Airway epithelial cell (primary cell): Measurements from ENCODE around the gene IGIP. TPM values are rescaled to one million over a fixed set of nuclear protein-coding genes. Genes with fewer than 3 reads are reported as not detected.

Experiments used
- total RNA-seq: library from RNA; depleted of rRNA; stranded (reverse); fragments of >200 nt; gene quantifications from 2 replicates; pipeline ENCODE4 v1.2.3, GENCODE V29; 2015

The IGIP gene
- total RNA-seq = 0.70 and 1.1 TPM in 2 replicates

GRCh38 chr5:140125637-140126036 is at the start of gene IGIP:
Gene IGIP, plus strand, starts transcription at chr5:140125937. Its CDS starts 2,540 bp downstream, at chr5:140128477.

GRCh38 chr5:140113699-140114263 is 12.0 kb upstream of the IGIP start, which contains the start of gene PURA:
Gene PURA, plus strand, starts transcription at chr5:140114109. Its CDS starts 73 bp downstream, at chr5:140114182.

GRCh38 chr5:140174465-140175366 is 49.0 kb downstream of the IGIP start, which contains the start of gene CYSTM1:
Gene CYSTM1, plus strand, starts transcription at chr5:140175188. Its CDS starts 19,278 bp downstream, at chr5:140194466.

Other genes starting within 250 kb of the IGIP start
- gene NRG2, start 82.6 kb upstream of the IGIP start, total RNA-seq = 0.05 TPM in 1 of 2 replicates, not detected in the other
- 5.2 and 6.1 TPM in 2 replicates for gene PURA, start 11.8 kb upstream of the IGIP start, total RNA-seq
- gene CYSTM1, start 49.3 kb downstream of the IGIP start, total RNA-seq = 19.0 and 27.5 TPM in 2 replicates
- 87.7 and 92.6 TPM in 2 replicates for gene PFDN1, start 177.2 kb downstream of the IGIP start, total RNA-seq
- 16.0 and 18.1 TPM in 2 replicates for gene HBEGF, start 220.7 kb downstream of the IGIP start, total RNA-seq
- gene SLC4A9, start 234.3 kb downstream of the IGIP start, total RNA-seq = not detected in 2 replicates